Fibroblast of the aortic adventitia (primary cell): ENCODE measurements around the gene FGF13. TPM values are rescaled to one million over a fixed set of nuclear protein-coding genes. Genes with fewer than 3 reads are reported as not detected.
A peak's percentile ranks its signal among the peaks of the same experiment; 100 is the strongest.

Experiments
- DNase-seq: peaks from one replicate; pipeline ENCODE4 v3.0.0-alpha.2; 2010; ENCODE audit warnings: low read depth
- H3K4me3 ChIP-seq: 2 replicates; pipeline ENCODE4 v1.5.1; 2011; ENCODE audit warnings: low read depth, mild to moderate bottlenecking, control low read depth, low read length, moderate library complexity
- total RNA-seq: library from RNA; depleted of rRNA; stranded (reverse); fragments of >200 nt; gene quantifications from 2 replicates; pipeline ENCODE4 v1.2.3, GENCODE V29; 2012; ENCODE audit warnings: low replicate concordance
- TF ChIP-seq, protein P1 (sequence below): IDR thresholded peaks from 2 replicates; pipeline ENCODE4 v1.5.1; 2011; ENCODE audit warnings: mild to moderate bottlenecking, low read length, control low read depth, inconsistent platforms; ENCODE audit not compliant: insufficient read depth

FGF13 gene
- 5.6 and 26.5 TPM in 2 replicates for total RNA-seq

DNA sequence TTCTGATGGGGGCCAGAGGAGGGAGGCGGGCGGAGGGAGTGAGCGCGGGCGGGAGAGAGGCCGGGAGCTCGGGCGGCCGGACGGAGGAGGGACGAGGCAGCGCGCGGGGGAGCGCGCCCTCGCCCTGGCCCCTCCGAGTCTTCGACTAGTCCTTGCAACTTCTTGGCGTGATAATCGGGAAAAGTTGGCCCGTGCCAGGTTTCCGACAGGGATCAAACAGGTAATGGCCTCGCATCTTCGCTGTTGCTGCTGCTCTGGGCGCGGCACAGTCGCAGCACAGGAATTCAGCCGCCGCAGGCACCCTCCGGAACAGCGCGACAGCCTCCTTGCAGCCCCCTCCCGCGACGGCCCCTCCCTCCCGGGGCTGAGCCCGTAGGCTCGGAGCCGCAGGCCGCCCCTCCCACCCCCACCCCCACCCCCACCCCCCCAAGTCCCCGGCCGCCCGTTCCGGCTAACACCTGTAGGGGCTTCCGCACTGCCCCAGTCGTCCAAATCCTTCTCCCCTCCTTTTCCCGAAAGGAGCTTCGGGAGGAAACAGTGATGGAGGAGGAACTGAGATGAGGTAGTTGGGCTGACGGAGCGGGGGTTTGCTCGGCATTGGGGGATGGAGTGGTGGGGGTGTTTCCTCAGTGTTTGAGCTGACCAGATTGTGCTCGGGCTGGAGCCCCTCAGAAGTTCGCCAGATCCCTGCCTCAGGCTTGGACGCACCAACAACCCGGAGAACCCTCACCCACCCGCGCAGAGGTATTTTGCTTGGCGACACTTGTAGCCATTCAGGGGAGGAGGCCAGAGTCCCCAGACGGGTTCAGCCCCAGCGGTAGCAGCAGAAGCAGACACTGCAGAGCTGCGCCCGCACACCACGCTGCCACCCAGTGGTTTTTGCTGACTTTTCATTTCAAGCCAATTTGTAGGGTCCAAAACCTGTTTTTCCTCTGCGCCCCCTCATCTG lies at the start of gene FGF13:
FGF13 (minus strand) TSS at position 319 of the 949 bp plus-strand sequence. CDS start 714 bp downstream, outside the sequence.
- no peak for DNase-seq

DNA sequence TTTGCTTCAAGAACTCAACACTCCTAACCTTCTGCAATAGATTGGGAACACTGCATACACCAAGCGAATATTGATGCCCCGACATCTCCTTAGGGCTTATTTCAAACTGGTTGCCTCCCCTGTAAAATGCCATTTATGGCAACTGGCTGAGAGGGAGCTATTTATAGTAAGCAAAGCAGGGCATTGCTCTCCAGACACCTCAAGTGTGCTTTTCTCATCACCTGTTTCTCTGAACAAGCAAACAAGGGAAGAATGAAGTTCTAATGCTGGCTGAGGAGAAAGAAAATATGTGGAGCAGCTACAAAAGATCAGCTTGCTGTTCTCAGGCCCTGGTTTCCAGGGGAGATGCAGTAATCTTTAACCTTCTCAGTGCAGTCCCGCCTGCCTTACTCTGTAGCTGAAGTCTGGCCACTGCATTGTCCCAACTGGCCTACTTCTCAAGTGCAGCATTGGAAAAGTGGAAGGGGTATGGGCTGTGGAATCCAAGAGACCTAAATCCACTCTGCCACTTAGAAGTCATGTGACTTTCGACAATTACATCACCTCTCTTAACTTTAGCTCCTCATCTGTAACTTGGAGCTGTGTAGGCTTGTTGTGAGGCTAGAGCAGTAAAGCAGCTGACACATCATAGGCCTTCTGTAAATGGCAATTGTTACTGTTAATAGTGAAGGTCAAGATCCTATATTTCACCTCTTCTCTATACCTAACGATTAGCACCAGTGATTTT lies 47.9 kb upstream of the FGF13 start:
- TF ChIP-seq, protein P1, sequence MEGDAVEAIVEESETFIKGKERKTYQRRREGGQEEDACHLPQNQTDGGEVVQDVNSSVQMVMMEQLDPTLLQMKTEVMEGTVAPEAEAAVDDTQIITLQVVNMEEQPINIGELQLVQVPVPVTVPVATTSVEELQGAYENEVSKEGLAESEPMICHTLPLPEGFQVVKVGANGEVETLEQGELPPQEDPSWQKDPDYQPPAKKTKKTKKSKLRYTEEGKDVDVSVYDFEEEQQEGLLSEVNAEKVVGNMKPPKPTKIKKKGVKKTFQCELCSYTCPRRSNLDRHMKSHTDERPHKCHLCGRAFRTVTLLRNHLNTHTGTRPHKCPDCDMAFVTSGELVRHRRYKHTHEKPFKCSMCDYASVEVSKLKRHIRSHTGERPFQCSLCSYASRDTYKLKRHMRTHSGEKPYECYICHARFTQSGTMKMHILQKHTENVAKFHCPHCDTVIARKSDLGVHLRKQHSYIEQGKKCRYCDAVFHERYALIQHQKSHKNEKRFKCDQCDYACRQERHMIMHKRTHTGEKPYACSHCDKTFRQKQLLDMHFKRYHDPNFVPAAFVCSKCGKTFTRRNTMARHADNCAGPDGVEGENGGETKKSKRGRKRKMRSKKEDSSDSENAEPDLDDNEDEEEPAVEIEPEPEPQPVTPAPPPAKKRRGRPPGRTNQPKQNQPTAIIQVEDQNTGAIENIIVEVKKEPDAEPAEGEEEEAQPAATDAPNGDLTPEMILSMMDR, result no peak
- no peak for DNase-seq
- H3K4me3 ChIP-seq, result no peak overlapping the region

More for the DNA sequence above, at the start of gene FGF13:
- H3K4me3 ChIP-seq, result peak within 1 kb of the TSS; percentile 44
- TF ChIP-seq, protein P1, result no peak

- peak; percentile 56 for DNase-seq
- TF ChIP-seq, protein P1, result peak; percentile 35
- H3K4me3 ChIP-seq, result no peak overlapping the region
Measured at GRCh38 chrX:138756234-138756633, 44.7 kb upstream of the FGF13 start.

DNA sequence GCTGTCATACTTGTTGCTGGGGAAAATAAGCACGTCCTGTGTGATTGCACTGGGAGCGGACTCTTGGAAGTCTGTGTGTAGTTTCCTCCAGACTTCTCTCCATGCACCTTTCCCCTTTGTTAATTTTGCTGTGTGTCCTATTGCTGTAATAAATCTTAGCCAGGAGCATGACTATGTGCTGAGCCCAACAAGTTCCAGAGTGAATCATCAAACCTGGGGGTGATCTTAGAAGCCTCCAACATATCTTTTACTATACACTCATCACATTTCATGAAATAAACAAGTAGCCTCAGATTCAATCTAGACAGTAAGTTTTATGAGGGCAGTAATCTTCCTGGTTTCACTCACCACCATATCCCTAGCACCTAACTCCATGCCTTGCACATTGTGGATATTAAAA lies 43.3 kb upstream of the FGF13 start:
- no peak overlapping the region for H3K4me3 ChIP-seq
- no peak for DNase-seq
- TF ChIP-seq, protein P1, result no peak

DNA sequence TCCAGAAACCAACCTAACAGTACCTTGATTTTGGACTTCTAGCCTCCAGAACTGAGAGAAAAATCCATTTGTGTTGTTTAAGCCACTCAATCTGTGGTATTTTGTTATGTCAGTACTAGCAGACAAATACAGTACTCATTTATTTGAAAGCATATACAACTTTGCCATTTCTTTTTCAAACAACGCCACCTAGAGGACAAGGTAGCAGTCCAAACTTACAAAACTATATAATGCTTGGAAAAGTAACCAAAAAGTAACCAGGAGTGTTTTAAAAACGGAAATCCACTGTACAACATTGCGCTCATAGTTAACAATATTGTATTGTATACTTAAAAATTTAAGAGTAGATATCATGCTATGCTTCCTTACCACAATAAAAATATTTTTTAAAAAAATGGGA lies 37.0 kb upstream of the FGF13 start:
- H3K4me3 ChIP-seq, result no peak overlapping the region
- TF ChIP-seq, protein P1, result peak; percentile 54
- DNase-seq, result peak; percentile 37

DNA sequence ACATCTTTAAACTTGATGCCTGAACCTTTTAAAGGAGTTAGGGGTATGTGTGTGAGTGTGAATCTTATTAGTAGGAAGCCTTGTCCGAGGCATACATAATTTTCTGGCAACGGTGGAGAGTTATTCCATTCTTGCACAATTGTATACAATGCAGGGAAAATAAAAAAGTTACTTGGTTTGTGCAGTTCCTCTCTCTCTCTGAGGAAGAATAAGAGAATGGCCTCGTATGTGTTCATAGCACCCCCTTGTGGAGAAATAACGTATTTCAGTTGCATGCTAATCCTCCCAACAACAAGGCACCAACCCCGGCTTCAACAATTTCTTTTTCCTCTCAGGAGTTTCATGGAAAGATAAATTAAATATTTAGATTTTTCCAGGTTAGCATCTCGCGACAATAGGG lies 33.7 kb upstream of the FGF13 start:
- peak; percentile 71 for DNase-seq
- TF ChIP-seq, protein P1, result peak; percentile 73
- no peak overlapping the region for H3K4me3 ChIP-seq
